ENCODE results near the gene CLEC20A. TPM values are rescaled to one million over a fixed set of nuclear protein-coding genes. Genes with fewer than 3 reads are reported as not detected.

CLEC20A gene
- total RNA-seq, 3 donors from 2014 or later: not detected

DNA sequence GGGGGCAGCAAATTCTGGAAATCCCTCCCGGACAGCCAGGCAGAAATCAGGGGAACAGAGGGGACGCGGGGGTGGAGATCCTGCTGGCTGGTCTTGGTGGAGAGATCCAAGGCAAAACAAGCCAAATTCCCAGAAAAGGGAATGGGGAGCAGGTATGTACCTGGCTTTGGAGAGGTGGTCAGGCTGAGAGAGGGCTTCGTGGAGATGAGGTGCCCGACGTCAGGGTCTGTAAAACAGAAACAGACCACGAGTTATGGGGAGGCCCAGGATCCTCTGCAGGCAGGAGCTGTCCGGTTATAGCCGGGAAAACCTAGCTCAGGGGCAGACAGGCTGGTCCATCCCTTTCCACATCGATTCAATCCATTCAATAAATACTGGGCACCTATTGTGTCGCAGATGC, 4.4 kb downstream of the CLEC20A start:
- H3K9me3 ChIP-seq: no peaks in the 10 kb centered on the region
- TF ChIP-seq, protein P1, sequence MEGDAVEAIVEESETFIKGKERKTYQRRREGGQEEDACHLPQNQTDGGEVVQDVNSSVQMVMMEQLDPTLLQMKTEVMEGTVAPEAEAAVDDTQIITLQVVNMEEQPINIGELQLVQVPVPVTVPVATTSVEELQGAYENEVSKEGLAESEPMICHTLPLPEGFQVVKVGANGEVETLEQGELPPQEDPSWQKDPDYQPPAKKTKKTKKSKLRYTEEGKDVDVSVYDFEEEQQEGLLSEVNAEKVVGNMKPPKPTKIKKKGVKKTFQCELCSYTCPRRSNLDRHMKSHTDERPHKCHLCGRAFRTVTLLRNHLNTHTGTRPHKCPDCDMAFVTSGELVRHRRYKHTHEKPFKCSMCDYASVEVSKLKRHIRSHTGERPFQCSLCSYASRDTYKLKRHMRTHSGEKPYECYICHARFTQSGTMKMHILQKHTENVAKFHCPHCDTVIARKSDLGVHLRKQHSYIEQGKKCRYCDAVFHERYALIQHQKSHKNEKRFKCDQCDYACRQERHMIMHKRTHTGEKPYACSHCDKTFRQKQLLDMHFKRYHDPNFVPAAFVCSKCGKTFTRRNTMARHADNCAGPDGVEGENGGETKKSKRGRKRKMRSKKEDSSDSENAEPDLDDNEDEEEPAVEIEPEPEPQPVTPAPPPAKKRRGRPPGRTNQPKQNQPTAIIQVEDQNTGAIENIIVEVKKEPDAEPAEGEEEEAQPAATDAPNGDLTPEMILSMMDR (IDR thresholded peaks at IDR 0.05): no peak
- intact Hi-C loops (cut with DNase I, micrococcal nuclease): no loop called here
- H3K4me3 ChIP-seq: no peak overlapping the region
- H3K4me1 ChIP-seq (ENCODE audit: low read depth): no peaks in the 10 kb centered on the region
- H3K36me3 ChIP-seq (ENCODE audit: low read depth): no peaks in the 10 kb centered on the region
- ATAC-seq (no peak), DNase-seq (no peak)

DNA sequence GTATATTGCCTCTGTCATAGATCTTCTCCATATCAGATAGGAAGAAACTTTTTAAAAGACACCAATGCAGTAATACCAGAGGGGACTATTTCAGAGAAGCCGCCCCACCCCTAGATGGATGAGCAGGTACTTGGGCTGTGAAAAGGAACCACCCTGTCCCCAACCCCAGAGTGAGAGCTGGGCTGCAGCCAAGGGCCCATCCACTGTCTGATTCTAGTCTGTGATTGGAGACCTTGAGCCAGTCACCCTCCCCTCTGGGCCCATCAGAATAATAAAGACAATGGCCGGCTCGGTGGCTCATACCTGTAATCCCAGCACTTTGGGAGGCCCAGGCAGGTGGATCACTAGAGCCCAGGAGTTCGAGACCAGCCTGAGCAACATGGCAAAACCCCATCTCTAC, 5.0 kb downstream of the CLEC20A start:
- Histone ChIP-seq H3K4me3 (no peak overlapping the region), H3K9me3 (no peaks in the 10 kb centered on the region), H3K36me3 (ENCODE audit: low read depth) (no peaks in the 10 kb centered on the region), H3K4me1 (ENCODE audit: low read depth) (no peaks in the 10 kb centered on the region)
- DNase-seq (no peak), ATAC-seq (no peak)
- TF ChIP-seq, protein P1 (IDR thresholded peaks at IDR 0.05): no peak
- intact Hi-C loops (cut with DNase I, micrococcal nuclease): no loop called here

DNA sequence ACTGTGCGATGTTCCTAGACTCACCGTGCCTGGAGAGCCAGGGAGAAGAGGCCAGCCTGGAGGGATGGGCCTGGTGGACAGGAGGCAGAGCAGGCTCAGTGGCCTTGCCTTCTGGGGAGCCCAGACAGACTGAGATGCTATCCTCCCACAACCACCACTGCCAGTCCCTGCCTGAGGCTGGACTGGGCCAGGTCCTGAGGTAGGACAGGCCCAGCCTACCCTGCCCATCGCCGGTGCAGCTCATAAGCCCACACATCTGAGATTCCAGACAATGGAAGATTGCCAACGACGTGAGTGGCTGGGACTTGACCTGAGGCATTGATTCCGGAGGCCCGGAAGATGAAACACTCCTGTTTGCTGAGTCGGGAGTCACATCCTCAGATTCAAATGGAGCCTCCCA, 5.8 kb downstream of the CLEC20A start:
- TF ChIP-seq, protein P1 (IDR thresholded peaks at IDR 0.05): no peak
- H3K9me3 ChIP-seq: no peaks in the 10 kb centered on the region
- no peaks in the 10 kb centered on the region for H3K36me3 ChIP-seq (ENCODE audit: low read depth)
- DNase-seq (no peak), ATAC-seq (no peak)
- intact Hi-C loops (cut with DNase I, micrococcal nuclease): no loop called here
- H3K4me3 ChIP-seq: no peak overlapping the region
- H3K4me1 ChIP-seq (ENCODE audit: low read depth): no peaks in the 10 kb centered on the region

DNA sequence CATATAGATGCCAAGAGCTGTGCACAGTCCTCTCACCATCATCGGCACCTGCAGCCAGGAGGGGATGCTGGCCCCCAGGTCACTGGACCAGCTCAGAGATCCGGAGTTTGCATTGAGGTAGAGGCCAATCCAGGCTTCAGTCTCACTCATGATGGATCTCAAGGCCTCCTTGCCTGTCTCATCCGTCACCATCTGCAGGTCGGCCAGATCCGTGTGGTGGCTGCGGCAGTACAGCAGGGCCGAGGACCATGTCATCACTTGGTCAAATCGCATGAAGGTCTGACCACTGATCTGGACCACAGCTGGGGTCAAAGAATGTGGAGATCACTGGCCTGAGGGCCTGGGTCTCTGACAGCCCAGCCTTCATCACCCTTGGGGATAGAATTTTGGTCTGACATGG, 6.6 kb downstream of the CLEC20A start:
- TF ChIP-seq, protein P1 (IDR thresholded peaks at IDR 0.05): no peak
- ATAC-seq: no peak
- intact Hi-C loops (cut with DNase I, micrococcal nuclease): no loop called here

DNA sequence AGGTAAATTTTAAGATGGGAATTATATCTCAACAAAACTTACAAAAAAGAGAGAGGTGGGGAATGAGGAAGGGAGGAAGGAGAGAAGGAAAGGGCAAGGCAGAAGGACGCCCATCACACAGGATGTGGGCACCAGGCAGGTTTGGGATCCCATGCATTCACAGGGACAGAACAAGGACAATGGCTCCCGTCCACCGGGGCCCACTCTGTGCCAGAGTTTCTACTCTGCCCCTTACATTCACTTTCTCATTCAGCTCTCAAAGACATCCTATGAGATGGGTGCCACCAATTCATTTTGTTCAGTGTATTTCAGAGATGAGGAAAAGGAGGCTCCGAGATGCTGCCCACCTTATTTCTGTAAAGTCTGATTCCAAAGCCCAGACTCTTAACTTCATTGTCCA, 7.4 kb downstream of the CLEC20A start:
- Histone ChIP-seq H3K9me3 (no peaks in the 10 kb centered on the region), H3K36me3 (ENCODE audit: low read depth) (no peaks in the 10 kb centered on the region), H3K4me1 (ENCODE audit: low read depth) (no peaks in the 10 kb centered on the region), H3K4me3 (no peak overlapping the region)
- TF ChIP-seq, protein P1 (IDR thresholded peaks at IDR 0.05): no peak
- no peak for DNase-seq
- ATAC-seq: no peak
- intact Hi-C loops (cut with DNase I, micrococcal nuclease): no loop called here

More for the DNA sequence above, 6.6 kb downstream of the CLEC20A start:
- no peaks in the 10 kb centered on the region for H3K4me1 ChIP-seq (ENCODE audit: low read depth)
- H3K9me3 ChIP-seq: no peaks in the 10 kb centered on the region
- H3K36me3 ChIP-seq (ENCODE audit: low read depth): no peaks in the 10 kb centered on the region
- no peak overlapping the region for H3K4me3 ChIP-seq
- DNase-seq: no peak

DNA sequence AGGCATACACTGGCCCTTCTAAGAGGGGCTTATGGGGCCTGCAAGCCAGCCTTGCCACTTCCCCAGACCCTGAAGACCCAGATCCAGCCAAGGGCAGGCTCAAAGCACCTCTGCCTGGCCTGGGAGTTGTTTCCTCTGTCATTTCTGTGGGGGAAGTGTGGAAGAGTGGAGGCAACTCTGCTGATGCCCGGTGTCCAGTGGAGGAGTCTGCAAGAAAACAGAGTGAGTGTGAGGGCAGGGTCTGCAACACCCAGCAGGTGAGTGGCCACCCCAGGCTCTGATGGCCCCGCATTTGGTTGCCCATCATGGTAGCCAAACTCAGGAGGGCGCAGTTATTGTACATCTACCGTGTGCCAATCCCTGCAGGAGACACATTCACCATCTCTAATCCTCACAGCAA, 8.4 kb downstream of the CLEC20A start:
- no peak overlapping the region for H3K4me3 ChIP-seq
- H3K36me3 ChIP-seq (ENCODE audit: low read depth): no peaks in the 10 kb centered on the region
- DNase-seq (no peak), ATAC-seq (no peak)
- TF ChIP-seq, protein P1 (IDR thresholded peaks at IDR 0.05): no peak
- H3K4me1 ChIP-seq (ENCODE audit: low read depth): no peaks in the 10 kb centered on the region
- intact Hi-C loops (cut with DNase I, micrococcal nuclease): no loop called here
- no peaks in the 10 kb centered on the region for H3K9me3 ChIP-seq
